GM19452 (cell line): ENCODE measurements around the gene TRAK1.
"Not testable (repeated sequence)": the region's sequence is repeated elsewhere in the genome, so short reads cannot be mapped to it uniquely, and the experiment has no call there.

Source experiments
- ATAC-seq: cut with Tn5 transposase; IDR thresholded peaks from one replicate; pipeline ENCODE4 v1.9.1; 2021; ENCODE audit not compliant: unreplicated experiment

The TRAK1 gene, protein sequence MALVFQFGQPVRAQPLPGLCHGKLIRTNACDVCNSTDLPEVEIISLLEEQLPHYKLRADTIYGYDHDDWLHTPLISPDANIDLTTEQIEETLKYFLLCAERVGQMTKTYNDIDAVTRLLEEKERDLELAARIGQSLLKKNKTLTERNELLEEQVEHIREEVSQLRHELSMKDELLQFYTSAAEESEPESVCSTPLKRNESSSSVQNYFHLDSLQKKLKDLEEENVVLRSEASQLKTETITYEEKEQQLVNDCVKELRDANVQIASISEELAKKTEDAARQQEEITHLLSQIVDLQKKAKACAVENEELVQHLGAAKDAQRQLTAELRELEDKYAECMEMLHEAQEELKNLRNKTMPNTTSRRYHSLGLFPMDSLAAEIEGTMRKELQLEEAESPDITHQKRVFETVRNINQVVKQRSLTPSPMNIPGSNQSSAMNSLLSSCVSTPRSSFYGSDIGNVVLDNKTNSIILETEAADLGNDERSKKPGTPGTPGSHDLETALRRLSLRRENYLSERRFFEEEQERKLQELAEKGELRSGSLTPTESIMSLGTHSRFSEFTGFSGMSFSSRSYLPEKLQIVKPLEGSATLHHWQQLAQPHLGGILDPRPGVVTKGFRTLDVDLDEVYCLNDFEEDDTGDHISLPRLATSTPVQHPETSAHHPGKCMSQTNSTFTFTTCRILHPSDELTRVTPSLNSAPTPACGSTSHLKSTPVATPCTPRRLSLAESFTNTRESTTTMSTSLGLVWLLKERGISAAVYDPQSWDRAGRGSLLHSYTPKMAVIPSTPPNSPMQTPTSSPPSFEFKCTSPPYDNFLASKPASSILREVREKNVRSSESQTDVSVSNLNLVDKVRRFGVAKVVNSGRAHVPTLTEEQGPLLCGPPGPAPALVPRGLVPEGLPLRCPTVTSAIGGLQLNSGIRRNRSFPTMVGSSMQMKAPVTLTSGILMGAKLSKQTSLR

DNA sequence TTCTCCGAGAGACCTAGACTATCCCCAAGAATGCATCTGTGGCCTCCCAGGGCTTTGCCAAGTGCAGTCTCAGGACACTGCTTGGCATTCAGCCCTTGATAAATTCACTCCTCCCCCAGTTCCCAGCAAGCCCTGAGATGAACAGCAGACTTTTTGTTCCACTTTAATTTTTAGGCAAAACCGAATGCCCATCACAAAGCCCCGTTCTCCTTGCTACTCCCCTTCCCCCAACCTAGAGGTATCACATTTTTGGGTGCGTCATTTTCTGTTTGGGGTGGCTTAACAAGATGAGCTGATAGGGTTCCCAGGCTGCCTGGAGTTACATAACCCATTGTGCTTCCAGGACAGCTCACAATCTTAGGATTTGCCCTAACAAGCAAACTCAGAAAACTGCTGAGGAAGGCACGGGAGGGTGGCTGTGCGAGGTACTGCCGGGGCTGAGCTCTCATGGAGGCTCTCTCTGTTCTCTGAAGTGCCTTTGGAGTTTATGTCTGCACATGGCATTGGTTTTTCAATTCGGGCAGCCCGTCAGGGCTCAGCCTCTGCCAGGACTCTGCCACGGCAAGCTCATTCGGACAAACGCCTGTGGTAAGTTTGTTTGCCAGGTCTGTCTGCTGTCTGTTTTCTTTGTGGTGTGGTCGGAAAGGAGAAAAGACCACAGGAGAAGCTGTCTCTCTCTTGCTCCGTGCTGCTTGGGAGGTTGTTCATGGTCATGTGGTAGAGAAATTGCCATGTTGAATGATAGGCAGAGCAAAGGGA, at the start of gene TRAK1:
TRAK1 (plus strand) TSS at position 385 of the 759 bp plus-strand sequence; CDS start at position 498, 113 bp downstream.
- no peak for ATAC-seq

DNA sequence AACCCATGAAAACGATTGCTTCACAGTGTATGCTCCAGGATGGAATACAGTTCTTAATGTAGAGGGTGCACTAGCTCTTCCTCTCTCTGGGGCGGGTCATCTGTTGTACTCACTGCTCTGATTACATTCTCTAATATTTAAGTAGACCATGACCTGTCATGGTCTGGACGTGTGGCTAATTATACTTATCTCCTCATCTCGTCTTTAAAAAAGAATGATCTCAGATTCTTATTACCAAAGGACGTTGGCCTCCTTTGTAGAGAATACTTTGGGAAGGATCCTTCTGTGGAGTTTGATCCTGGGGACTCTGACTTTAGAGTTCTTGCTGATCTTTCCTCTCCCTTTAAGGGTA, 48.4 kb upstream of the TRAK1 start:
- no peak for ATAC-seq

DNA sequence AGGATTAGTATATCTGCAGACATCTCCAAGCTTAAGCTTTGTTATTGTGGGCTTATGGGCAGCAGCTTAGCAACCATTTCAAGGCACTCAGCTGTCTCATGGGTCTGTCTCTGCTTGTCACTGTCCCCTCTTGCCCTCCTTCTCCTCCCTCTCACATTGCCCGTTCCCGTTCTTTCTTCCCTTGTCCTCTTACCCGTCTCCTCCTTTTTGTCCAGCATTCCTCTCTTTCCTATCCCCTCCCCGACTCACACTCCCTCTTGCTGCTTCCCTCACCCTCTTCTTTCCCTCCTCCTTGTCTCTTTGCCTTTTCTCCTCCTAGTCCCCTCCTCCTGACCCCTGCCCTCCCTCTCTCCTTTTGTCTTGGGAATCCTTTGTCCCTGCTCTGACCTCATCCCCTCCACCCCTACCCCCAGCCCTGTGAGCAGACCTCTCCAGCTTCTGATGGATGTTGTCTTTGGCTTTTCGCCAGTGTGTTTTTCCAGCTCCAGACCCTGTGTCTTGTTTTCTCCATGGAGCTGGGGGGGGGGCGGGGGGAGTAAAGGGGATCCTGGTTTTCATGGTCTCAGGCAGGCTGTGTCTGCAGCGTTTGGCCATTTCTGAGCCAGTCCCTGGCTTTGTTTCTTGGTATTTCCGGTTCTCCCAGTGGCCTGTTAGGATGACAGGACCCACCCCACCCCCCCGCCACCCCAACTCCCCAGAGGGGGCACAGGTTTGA, 47.9 kb upstream of the TRAK1 start:
- no peak for ATAC-seq

DNA sequence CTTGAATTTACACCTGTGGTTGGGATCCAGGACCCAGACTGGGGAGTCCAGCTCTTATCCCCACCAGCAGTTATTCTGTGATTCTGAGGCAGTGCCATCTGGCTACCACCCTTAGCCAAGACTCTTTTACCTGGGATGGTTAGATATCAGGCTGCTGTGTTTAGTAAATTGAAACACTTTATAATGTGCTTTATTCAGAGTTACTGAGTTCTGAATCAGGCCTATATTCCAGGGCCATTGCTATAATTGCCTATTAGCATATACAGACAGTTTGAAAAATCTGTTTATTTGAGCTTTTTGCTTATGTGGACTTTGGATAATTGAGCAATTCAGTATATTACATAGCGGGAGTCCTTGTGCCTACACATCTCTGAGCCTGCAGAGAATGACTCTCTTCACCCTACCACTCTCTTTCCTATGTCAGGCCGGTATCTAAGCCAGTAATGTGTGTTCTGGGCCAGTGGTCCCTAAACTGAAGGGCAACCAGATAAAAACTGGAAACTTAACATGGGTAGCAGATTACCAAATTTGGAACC, 45.4 kb upstream of the TRAK1 start:
- ATAC-seq: no peak

DNA sequence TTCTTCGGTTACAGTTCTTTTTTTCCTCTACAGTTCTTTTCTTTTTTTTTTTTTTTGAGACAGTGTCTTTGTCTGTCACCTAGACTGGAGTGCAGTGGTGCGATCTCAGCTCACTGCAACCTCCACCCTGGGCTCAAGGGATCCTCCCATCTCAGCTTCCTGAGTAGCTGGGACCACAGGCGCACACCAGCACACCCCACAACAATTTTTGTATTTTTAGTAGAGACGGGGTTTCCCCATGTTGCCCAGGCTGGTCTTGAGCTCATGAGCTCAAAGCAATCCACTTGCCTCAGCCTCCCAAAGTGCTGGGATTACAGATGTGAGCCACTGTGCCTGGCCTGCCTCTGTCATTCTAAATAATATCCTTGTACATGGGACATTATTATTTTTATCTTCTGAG, 42.6 kb upstream of the TRAK1 start:
- not testable (repeated sequence) for ATAC-seq

DNA sequence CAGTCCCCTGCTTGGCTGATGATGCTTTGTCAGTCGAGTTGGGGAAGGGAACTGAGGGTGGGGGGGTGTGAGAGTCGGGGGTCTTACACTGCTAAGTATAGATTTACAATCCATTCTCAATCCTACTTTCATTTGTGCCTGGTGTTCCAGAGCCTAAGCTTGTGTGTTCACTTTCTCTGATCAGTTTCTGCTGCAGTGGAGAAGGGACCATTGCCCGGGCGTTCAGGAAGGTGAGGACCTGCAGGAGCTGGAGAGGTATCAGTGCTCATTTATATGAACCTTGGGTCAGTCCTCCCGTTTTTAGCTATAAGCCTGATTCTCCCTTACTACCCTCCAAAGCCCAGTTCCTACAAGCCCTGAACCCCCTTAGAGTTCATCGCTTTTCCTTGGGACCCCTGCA, 41.0 kb upstream of the TRAK1 start:
- ATAC-seq: no peak

DNA sequence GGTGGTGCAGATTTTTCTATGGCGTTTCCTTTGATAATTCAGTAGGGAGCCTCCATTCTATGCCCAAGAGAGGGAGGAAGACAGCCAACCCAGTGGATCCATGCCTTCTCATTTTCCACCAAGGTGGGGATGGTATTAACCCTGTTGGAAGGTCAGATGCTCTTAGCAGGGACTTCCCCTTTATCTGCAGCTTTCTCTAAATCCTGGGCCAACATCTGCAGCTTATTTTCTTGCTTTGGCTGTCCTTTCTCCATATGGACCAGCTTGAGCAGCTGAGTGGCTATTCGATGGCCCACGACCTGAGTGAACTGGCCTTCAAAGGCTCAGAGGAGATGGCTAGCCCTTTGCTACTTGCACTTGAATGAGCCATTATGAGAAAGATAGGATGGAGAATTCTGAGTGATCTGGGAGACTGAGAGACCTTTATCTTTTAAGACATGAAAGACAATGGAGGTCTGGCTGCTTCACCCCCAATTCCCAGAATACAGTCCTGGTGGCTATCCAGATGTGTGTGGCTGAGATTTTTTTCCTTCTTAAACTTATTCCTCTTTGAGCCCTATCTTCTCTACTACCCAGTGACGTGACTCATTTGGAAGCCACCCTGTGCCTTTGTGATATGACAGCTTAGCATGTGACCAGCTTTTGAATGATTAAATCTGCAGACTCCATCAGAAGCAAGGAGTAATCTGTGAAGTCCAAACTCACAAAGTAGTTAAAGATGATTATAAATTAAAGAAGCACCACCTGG, 39.6 kb upstream of the TRAK1 start:
- no peak for ATAC-seq

DNA sequence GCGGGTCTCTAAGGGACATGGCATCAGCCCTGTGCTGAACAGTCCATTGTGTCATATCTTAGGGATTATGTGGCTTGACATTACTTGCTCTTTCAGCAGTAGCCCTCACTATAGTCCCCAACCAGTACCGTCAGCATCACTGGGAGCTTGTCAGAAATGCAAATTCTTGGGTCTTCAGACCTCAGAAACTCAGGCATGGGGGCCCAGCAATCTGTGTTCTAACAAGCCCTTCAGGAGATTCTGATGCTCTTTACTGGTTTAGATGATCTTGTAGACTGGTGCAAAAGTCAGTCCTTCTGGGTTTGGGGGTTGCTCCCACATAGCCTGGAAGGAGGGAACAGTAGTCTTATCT, 39.0 kb upstream of the TRAK1 start:
- ATAC-seq: no peak

DNA sequence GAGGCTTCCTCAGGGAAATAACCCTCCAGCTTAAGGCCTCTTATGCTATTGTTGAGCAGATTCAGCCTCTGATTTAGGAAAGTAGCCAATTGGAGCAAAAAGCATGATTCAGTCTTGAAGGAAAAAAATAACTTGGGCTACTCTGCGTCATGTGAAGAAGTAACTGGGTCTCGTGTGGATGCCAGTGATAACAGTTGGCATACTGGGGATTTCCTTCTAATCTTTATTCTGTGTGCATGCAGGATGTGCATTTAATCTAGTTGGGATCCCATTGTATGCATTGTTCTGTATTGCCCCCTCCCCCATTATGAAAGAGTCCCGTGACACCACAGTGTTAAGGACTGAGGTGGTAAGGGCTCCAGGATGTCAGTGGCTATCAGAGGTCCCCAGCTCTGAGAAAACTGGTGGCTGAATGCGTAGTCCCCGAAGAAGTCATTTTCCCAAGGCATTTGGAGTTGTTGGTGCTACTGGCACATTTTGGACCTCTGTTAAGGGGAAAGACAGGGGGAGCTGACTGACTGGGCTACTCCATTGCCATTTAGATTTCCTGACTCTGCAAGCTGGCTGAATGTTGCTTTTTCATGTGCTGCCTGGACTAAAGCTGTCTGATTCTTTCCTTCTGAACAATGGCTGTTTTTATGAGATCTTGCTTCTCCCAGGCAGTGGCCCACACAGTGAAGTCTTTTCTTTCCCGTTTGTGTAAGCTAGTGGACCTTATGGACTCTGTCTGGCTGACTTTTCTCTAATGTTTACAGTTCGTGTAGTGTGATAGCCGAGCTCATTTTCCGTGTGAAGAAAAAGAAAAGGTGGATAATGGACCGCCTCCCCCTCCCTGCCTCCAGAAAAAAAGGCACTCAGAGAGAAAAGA, 38.4 kb upstream of the TRAK1 start:
- no peak for ATAC-seq

DNA sequence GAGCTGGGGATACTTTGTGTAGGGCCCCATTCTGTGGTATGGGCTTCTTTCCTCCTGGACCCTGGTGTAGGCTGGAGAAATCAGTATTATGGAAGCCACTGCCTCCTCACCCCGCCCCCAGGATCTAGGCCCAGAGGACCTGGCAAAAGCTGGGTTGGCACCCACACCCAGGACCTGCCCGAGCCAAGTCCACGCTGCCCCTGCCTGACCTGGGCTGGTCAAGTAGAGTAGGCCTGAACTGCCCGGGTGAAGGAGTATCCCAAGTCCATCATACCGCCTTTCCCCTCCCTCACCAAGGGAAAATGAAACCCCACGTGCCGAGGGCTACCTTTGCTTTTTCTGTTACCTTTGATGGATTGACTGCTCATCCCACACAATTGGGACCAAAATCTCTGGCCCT, 37.7 kb upstream of the TRAK1 start:
- ATAC-seq: no peak

DNA sequence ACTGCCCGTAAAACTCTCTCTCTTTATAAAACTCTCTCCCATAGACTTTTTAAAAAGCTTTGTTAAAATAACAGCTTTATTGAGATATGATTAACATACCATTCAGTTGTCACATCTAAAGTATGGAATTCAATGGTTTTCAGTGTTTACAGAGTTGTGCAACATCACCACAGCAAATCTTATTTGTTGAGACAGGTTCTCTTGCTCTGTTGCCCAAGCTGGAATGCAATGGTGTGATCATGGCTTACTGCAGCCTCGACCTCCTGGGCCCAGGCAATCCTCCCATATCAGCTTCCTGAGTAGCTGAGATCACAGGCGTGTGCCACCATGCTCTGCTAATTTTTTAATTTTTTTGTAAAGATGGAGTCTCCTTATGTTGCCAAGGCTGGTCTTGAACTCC, 35.9 kb upstream of the TRAK1 start:
- ATAC-seq: no peak

DNA sequence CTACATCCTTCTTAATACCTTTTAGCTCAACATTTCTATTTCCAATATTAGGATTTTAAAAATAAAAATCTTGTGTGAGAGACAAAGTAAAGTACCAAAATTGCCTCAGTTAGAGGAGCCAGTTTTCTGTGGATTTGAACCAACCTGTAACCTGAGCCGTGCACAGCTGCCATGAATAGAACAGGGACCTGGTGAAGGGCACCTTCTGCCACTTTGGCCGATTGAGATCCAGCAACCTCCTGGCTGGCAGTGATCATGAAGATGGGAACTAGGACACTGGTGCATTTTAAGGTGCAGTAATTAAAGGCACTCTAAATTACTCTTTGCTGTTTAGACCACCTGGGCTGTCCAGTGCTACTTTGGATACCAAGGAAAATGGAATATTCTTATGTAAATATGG, 34.3 kb upstream of the TRAK1 start:
- no peak for ATAC-seq

DNA sequence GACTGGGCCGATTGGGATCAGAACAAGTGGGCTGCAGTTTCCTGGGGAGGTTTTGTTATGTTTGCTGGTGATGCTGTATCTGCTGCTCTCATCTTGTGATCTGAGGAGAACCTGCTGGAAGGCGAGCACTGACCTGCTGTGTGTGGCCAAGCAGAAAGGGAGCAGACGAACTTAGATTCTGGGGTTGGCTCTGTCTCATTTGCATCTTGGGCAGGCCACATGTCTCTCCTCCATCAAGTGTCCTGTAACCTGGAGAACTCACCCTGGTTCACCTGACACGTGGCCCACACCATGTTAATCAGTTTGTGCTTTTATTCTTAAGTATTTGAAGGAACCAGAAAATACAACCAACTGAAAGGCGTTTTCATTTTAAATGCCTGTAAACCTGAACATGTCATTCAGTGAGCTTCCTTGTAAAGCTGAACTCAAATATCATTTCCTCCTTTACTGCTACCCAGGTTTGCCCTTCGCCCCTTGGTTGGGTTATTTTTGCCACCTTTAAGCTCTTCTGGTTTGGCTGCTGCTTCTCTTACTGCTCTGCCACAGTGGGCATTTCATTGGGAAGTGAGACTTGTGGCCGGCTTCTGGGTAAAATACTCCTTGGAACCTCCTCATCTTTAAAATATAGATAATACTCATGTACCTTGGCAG, 33.5 kb upstream of the TRAK1 start:
- ATAC-seq: no peak

DNA sequence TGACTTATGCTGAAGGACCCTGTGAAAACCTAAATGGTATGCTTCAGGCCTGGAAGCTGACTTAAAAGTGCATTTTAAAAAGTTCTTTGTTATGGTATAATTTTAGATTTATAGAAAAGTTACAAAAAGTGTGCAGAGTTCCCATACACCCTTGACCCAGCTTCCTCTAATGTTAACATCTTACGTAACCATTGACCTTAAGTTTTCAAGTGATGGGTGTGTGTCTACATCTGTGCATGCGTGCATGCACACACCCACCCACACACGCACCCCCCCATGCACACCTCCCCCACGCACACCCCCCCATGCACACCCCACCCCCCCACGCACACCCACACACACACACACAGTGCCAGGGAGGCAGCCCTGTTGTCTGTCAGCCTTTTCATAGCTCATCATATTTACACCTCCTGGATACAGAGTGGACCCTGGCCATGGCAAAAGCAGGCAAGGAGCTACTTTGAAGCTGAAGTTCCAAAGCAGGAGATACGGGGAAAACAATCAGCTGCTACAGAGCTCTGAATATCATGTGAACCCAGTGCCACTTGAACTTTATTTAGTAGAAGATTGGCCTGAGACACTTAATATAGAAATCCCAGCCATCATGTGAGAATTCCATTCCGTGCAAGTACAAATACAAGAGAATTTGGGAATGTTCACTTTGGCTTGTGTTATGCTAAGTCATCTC, 30.0 kb upstream of the TRAK1 start:
- ATAC-seq: no peak

DNA sequence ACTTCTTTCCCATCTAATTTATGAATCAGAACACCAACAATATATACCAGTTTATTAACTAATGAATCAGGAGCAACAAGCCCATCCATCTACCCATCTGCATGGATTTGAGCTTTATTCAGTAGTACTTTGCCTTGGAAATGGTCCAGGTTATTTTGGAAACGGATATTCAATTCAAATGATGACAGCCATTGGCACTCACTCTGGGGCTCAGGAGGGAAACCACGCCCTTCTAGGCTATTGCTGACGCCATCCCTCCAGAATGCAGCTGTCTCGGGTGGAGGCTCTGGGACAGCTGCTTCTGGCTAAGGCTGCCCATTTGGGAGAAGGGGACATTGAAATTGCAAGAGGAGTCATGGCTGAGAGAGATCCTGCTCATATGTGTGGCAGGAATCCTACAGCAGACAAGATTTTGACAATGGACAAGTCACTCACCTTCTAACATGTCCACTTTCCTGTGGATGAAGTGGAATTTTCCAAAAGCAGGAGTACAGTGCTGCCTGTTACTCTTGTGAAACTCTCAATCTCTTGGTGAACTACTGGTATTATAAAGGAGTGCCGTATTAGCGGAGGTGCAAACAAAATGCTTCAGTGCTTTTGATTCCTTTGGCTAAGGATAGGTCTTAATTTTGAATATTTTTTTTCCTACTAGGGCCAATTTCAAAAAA, 29.3 kb upstream of the TRAK1 start:
- ATAC-seq: no peak

DNA sequence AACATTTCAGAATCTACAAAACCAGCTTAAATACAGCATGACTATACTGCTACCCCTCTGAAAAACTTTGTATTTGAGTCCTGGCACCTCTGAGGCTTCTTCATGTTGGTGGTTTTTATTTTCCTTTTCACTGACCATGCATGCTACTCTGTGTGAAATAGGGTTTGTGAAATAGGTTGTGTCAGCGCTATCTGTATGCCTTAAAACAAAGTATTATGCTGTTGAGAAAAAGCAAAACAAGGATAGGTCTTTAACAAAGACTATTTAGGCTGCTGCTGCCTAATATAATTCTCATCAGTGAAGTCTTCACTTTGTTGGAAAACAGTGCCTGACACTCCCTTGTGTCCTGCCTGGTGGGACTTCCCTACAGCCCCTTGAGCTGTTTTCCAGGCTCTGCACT, 28.7 kb upstream of the TRAK1 start:
- ATAC-seq: no peak

DNA sequence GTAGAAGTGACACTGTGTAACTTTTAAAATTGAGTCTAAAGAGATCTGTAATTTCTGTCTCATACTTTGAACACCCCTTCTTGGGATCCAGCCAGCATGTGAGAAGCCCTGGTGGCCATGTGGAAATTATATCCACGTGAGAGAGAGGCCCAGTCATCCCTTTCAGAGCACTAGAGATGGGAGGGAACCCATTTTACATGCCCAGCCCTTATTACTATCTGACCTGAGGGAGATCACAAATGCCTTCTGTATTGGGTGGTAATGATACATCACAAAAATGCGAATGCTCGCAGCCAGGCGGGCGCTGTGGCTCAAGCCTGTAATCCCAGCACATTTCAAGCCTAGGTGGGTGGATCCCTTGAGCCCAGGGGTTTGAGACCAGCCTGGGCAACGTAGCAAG, 27.3 kb upstream of the TRAK1 start:
- no peak for ATAC-seq
